GM12891 (cell line): ENCODE measurements around the gene GSDME.

Experiments used
- DNase-seq: peaks from one replicate; pipeline ENCODE4 v3.0.0; 2011; ENCODE audit warnings: low spot score; ENCODE audit not compliant: insufficient read length
- FAIRE-seq: peaks from 2 replicates; lab custom pipeline; 2011; peaks lifted over from hg19 to GRCh38; lab: Jason Lieb, UNC
- PAX5 ChIP-seq: IDR thresholded peaks from 2 replicates; pipeline ENCODE4 v1.6.1; 2011; ENCODE audit warnings: low read length, moderate library complexity, mild to moderate bottlenecking; ENCODE audit not compliant: insufficient read depth, severe bottlenecking
- POLR2A ChIP-seq: IDR thresholded peaks from 2 replicates; pipeline ENCODE4 v1.6.1; 2011; ENCODE audit warnings: low read depth, low read length, control low read depth
- POLR2AphosphoS5 ChIP-seq: IDR thresholded peaks from 2 replicates; pipeline ENCODE4 v1.6.1; 2011; ENCODE audit warnings: low read depth, low read length, control low read depth
- POU2F2 ChIP-seq: IDR thresholded peaks from 2 replicates; pipeline ENCODE4 v1.6.1; 2011; ENCODE audit warnings: low read depth, mild to moderate bottlenecking, control low read depth, low read length, moderate library complexity
- SPI1 ChIP-seq: IDR thresholded peaks from 2 replicates; pipeline ENCODE4 v1.6.1; 2011; ENCODE audit warnings: low read depth, low read length, control low read depth
- TAF1 ChIP-seq: IDR thresholded peaks from 2 replicates; pipeline ENCODE4 v1.6.1; 2011; ENCODE audit warnings: low read depth, low read length, control low read depth

The GSDME gene

DNA sequence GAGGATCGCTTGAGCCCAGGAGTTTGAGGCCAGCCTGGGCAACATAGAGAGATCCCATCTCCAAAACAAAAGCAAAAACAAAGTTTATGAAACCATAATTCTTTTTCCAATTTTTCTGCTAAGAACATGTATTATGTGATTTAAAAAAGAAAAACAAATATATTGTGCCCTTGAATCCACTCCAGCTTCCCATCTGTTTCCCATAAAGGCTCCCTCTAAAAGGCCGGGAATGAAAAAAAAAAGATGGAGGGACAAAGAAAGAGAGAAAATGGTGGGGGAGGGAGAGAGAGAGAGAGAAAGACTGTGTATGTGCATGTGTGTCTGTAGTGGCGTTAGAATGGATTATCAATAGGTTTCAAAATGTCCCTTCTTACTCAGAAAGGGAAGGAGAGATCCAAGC lies 20.5 kb upstream of the GSDME start:
- TF ChIP-seq SPI1 (no peak), PAX5 (no peak), TAF1 (no peak), POLR2A (no peak), POLR2AphosphoS5 (no peak), POU2F2 (no peak)
- FAIRE-seq (no peak), DNase-seq (no peak)

DNA sequence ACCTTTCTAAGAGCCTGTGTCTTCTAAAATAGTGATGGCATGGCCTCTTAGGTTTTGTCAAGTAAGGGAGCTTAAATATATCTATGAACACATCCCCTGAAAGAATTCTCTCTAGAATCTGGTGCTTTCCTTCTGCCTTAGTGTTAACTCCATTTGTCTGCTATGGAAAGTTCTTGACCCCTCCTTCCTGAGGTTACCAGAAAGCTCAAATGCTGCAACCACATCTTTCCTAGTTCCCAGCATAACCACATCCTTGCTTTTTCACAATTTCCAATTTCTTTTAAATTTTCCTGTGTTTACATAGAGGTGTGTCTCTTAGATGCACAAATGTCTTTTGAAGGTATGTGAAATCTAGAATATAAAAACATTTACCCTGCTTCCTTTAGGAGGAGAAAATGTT lies 16.4 kb upstream of the GSDME start:
- no peak for DNase-seq
- no peak for FAIRE-seq
- TF ChIP-seq POU2F2 (no peak), PAX5 (no peak), POLR2AphosphoS5 (no peak), POLR2A (no peak), TAF1 (no peak), SPI1 (no peak)

- FAIRE-seq = peak; percentile 43
- DNase-seq = no peak
- TF ChIP-seq POU2F2 = no peak
- TF ChIP-seq POLR2A = no peak
- no peak for TF ChIP-seq POLR2AphosphoS5
- no peak for TF ChIP-seq PAX5
- no peak for TF ChIP-seq SPI1
- TF ChIP-seq TAF1 = no peak
These were observed 12.6 kb upstream of the GSDME start for GRCh38 chr7:24769851-24770250.

GRCh38 chr7:24769014-24769830 lies 12.0 kb upstream of the GSDME start:
- TF ChIP-seq POU2F2 (no peak), PAX5 (peak; percentile 79), SPI1 (peak; percentile 96)
- FAIRE-seq (peak; percentile 72), DNase-seq (no peak)

GRCh38 chr7:24767878-24768569 lies 10.8 kb upstream of the GSDME start:
- FAIRE-seq (peak; percentile 69), DNase-seq (no peak)
- TF ChIP-seq SPI1 = peak; percentile 67
- TF ChIP-seq POU2F2 = no peak

DNA sequence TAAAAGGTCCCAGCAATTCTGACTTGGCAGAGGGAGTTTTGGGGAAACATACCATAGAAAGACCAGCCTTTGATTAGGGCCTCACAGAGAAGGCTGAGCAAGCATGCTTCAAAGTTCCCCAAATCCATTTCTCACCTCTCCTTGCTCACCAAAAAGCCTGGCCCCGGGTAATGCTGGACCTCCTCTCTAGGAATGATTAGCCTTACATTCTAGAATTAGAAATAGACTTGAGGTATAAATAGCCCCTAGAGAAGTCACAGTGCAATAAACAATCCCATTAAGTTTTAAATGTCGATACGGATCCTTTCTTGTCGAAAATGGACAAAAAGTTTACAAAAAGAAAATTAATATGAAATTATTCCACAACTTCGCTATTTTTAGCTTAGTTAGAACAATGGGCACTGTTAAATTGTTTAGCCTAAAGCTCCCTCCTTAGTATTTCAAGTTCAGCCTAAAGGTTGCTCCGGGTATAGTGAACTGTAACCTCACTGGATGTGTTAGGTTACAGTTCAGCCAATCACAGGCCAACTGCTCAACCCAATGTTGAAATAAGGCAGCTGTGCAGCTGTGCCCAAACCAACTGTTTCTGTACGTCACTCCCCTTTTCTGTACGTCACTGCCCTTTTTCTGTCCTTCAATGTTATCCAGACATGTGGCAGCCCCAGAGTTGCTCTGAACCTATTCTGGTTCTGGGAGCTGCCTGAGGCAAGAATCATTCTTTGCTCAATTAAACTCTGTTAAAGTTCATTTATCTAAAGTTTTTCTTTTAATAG lies 7.9 kb upstream of the GSDME start:
- peak; percentile 72 for FAIRE-seq
- no peak for TF ChIP-seq POU2F2
- no peak for TF ChIP-seq PAX5
- no peak for TF ChIP-seq POLR2AphosphoS5
- no peak for DNase-seq

GRCh38 chr7:24764011-24764410 lies 6.7 kb upstream of the GSDME start:
- TF ChIP-seq TAF1 (no peak), POU2F2 (no peak), SPI1 (no peak), POLR2AphosphoS5 (no peak), POLR2A (no peak), PAX5 (no peak)
- FAIRE-seq = no peak
- DNase-seq = no peak

GRCh38 chr7:24763303-24763901 lies 6.1 kb upstream of the GSDME start:
- FAIRE-seq (peak; percentile 71), DNase-seq (no peak)
- no peak for TF ChIP-seq POU2F2
- no peak for TF ChIP-seq PAX5
- no peak for TF ChIP-seq POLR2A
- no peak for TF ChIP-seq TAF1
- TF ChIP-seq SPI1 = no peak
- TF ChIP-seq POLR2AphosphoS5 = no peak

- no peak for DNase-seq
- FAIRE-seq = no peak
- no peak for TF ChIP-seq POLR2AphosphoS5
- no peak for TF ChIP-seq POU2F2
- no peak for TF ChIP-seq TAF1
- TF ChIP-seq PAX5 = no peak
These were observed 5.5 kb upstream of the GSDME start for GRCh38 chr7:24762771-24763170.

GRCh38 chr7:24760968-24761367 lies 3.7 kb upstream of the GSDME start:
- TF ChIP-seq TAF1 (no peak), PAX5 (no peak), SPI1 (no peak), POU2F2 (no peak), POLR2A (no peak), POLR2AphosphoS5 (no peak)
- no peak for DNase-seq
- FAIRE-seq = no peak
